Limb (tissue), 2 donors: Measurements from ENCODE around the gene DNM3.
A peak's percentile ranks its signal among the peaks of the same experiment; 100 is the strongest.

Experiments used
- DNase-seq, 2 donors: peaks; one replicate each; pipeline ENCODE4 v3.0.0-alpha.2; 2016; ENCODE audit errors: extremely low spot score in 2 of 2

The DNM3 gene

DNA sequence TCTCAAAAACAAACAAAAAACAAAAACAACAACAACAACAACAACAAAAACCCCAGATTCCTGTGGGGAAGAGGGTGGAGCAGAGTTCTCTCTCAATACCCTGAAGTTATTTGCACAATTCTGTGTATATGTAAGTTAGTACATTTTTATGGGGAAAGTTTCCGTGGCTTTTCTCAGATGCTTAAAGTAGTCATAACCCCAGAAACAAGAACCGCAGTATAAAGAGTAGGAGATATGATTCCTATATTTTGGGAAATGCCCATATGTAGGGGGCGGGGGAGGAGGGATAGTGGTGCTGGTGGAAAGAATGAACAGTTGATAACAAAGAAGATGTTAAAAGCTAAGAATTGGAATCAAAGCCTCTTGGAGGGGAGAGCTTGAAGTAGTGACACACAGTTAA, 131.5 kb downstream of the DNM3 start:
- no peak for DNase-seq

DNA sequence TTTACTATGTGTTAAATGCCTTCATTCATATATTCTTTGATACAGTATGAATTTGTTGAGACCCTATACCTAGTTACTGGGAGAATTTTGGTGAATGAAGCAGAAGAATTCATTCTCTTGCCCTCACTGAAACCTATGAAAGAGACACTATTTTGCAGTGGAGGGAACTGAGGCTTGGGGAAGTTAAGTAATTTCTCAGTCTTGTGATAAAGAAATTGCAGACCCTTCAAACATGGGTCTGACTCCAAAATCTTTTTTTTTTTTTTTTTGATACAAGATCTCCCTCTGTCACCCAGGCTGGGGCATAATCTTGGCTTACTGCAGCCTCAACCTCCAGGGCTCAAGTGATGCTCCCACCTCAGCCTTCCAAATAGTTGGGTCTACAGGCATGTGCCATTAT, 132.1 kb downstream of the DNM3 start:
- DNase-seq = no peak

DNA sequence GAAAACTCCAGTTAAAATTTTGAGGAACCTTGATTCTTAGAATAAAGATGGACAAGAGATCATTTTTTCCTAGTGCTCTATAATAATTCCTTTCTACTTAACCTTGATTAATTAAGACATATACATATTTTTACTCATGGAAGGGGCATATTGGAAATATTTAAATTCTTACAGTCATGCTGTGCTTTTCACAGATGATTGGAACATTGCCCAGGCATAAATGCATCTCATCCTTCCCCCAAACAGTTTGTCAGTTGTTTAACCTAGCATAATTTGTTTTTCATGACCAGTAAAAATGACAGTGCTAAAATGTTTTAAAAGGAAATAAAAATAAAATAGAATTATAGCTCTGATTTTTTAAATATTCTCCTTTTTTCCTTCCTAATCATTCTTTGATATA, 140.0 kb downstream of the DNM3 start:
- no peak for DNase-seq

DNA sequence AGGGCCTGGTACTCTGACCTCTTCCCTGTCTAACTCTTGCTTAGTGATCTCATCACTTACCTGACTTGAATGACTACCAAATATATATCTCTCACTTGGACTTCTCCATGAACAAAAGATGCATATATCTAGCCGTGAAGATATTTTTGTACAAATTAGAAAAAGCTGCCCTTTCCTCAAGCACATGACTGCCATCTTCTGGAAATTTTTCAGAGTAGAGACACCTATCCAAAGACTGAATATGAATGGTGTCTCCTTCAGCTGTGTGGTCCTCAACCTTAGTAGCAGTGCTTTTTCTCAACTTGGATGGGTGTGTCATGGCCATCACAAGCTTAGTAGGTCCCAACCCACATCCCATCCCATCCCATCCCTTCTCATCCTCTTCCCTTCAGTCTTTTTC, 142.3 kb downstream of the DNM3 start:
- DNase-seq = no peak

DNA sequence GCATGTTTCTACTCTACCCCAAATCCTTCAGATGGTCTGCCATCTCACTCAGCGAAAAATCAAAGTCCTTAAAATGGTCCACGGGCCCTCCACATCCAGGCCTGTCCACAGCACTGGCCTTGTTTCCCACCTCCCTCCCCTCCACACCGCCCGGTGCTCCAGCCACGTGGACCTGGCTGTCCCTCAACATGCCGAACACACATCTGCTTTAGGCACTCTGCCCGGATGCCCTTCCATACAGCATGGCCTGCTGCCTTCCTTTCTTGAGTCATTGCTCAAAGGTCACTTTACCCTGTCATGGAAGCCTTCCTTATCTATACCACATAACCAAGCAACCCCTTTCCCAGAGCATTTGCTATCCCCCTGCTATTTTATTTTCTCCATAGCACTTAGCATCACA, 143.0 kb downstream of the DNM3 start:
- DNase-seq = no peak

DNA sequence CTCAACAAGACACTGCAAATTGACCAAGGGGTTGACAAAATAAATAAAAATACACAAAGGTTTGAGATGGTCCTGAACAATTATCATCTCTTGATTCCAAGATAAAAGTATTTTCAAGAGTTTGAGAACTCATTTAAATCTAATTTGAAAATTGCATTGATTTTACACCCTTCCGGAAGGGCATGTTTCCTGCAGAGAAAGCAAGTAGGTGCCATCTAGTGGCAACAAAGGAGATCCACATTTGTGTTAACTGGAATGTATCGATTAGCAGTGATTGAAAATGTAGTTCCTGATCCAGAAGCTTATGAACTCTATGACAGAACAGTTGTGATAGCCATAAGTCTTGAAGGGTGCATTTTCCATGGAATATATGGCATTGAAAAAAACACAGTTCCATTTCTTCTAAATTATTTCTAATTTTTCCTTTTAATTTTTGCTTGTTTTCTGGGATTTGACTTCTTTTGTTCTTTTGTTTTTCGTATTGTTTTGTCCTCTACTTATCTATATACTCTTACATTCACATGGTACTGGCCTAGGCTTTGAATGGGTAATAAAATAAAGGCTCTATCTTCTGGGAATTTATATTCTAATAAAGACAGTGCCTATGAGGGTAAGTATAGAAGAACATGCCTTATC, 143.7 kb downstream of the DNM3 start:
- DNase-seq = peak in 1 of 2 donors; percentile 72

DNA sequence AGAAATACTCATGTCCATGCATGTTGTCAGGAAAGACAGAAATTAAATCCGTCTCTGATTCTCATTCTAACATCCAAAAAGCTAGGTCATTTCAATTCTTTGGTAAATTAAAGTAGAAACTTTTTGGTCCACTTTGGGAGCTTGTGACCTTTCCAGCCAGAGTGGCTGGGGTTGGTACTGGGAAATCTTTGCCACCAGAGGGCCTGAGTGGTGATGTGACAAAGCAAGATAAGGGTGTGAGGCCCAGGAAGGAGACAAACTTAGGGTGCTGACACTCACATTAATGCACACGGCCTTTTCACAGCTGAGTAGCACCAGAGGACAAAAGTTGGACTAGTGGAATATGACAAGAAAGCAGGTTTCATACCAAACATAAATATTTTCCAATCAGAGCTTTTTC, 144.3 kb downstream of the DNM3 start:
- no peak for DNase-seq

DNA sequence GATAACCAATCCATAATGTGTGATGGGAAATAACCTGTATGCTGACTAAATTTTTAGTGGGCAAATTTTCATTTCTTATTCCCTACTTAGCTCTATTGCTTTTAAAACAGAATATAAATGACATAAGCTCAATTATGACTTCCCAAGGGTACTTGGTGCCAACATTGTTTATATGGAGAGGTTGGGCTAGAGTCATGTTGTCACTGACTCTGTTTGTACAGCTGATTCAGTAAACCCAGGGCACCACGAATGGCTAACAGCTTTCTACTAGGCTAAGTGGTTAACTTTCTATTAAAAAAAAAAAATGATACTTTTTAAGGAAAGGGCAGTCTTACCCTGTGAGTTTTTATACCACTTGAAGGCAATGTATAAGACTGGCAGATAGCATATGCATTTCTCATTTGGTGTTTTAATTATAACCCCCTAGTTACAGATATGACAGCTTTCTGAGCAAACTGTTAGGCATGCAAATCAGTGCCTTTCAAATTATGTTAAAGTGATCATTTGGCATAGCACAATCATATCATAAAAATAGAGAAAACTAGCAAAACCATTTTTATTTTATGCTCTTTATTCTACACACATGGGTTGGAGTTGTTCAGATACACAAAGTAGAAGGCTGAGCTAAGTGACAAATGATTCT, 147.1 kb downstream of the DNM3 start:
- no peak for DNase-seq

DNA sequence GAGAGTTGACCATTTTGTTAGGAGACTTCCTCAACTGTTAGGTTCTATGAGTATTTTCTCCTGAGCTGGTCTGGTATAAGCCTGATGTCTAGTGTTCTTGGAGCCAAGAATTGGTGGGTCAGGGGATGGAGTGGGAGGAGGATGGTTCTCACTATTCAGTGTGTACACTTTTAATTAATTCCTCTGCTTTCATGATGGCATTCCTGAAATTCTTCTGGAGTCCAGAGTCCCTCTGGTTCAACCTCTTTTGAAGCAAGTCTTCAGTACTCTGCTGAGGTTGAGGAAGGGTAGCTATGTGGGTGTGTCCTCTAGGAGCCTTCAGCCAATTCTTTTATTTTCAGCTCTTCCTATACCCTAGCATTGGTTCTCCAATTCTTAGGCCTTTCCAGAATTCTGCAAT, 149.1 kb downstream of the DNM3 start:
- DNase-seq = no peak

DNA sequence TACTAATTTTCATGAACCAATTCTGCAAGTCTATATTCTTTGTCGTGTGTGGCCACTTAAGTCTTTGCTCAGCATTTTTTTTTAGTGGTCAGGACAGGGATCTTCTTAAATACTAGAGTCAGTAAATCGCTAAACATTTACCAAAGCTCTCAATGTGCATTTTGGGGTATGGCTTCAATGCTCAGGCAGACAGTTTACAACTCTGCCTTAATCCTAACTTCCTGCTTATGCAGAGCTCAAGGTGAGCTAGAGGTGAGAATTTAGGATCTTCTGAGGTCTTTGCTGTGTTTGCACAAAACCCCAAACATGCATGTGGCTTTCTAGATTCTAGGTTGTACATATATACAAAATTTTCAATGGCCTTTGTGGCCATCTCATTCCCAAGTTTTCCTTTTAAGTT, 153.0 kb downstream of the DNM3 start:
- no peak for DNase-seq

DNA sequence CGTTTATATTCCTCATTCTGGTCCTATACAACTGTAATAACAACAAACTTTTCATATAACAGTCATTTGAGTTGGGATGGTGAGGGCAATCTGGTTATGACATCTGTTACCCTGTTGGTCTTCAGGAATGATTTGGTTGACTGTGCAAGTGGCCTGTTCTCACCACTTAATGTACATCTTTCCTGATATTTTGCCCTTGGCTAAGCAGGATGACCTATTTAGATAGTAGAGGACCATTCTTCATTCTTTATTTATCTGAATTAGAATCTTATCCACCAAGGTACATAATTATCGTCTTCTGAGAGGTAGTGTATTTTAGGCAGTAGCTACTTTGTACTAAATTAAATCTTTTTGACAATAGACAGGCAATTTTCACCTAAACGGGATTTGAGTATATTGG, 154.3 kb downstream of the DNM3 start:
- DNase-seq = no peak

DNA sequence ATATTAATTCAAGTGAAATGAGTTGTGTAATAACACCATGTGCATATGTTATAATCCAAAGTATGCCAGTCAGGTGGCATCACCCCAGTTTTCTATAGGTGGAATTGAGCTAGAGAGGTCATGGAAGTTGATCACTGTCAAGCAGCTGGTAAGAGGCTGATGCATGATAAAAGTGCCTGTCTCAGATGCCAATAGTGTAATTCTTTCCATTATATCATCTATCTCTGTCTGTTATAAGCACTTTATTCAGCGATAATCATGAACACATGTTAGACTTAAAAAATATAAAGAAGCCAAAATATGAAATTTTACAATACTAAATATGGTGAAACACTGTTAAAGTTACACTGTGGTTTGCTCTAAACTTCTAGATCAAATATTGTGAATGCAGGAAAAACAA, 156.6 kb downstream of the DNM3 start:
- no peak for DNase-seq

DNA sequence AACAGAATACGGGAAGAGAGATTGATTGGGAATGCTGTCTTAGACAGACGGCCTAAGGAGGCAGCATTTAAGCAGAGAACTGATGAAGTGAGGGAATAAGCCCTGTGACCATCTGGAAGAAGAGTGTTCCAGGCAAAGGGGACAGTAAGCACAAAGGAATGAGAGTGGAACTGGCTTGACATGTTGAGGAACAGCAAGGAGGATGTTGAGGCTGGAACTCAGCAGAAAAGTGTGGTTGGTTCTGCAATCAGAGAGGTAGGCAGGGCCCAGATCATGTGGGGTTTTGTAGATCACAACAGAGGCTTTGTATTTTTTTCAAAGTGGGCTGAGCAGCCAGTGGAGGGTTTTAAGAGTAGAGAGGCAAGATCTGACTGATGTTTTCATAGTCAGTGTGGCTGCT, 157.4 kb downstream of the DNM3 start:
- no peak for DNase-seq

DNA sequence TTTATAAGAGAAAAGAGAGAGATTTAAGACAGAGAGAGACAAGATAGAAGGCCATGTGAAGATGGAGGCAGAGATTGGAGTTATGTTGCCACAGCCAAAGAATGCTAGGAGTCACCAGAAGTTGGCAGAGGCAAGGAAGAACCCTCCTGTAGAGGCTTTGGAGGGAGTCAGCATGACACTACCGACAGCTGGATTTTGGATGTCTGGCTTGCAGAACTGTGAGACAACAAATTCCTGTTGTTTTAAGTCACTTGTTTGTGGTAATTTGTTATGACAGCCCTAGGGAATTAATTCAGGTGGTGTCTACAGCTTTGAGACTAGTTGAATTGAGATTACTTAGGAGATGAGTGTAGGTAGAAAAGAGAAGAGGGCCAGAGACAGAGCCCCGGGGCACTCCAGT, 158.5 kb downstream of the DNM3 start:
- no peak for DNase-seq

DNA sequence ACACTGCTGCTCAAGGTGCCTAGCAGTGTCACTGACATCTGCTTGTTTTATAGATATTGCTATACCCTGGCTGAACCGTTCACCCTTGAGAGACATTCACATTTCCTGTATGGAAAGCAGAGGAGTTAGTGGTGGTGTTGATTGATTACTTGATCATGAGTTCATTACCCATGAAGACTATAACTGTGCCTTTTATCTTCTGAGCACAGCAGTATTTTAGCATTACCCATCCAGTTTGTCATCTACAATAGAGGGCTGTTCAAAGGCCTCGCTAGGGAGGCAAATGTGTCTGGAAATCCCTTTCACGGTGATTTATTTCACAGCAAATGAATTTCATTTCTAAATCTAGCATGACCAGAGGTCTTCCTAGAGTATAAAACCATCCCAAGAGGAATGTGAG, 160.0 kb downstream of the DNM3 start:
- no peak for DNase-seq

DNA sequence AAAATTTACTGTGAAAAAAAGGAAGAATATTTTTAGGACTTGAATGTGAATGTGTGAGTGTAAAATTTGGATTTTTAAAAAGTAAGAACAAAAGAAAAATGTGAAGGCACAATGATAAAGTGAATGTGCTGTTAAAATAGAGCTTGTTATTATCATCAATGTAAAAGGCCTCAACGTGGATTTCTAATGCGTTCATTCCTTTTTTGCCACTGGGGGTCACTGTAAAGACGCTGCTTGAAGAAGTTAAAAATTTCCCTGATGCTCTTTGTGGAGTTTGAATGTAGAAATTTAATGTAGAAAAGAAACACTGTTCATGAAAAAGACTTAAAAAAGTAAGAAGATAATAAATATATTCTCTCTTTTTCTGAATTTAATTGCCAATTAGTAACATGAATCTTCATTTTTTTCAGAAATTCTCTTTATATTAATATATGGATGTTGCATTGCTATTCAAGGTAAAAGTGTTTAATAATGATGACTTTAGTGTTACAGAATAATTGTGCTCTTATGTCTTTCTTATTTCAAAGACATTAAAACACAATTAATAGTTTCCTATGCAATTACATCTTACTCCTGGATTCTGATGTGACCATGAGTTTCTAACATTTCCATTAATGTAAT, 161.5 kb downstream of the DNM3 start:
- peak; percentile 50 to 84 for DNase-seq

DNA sequence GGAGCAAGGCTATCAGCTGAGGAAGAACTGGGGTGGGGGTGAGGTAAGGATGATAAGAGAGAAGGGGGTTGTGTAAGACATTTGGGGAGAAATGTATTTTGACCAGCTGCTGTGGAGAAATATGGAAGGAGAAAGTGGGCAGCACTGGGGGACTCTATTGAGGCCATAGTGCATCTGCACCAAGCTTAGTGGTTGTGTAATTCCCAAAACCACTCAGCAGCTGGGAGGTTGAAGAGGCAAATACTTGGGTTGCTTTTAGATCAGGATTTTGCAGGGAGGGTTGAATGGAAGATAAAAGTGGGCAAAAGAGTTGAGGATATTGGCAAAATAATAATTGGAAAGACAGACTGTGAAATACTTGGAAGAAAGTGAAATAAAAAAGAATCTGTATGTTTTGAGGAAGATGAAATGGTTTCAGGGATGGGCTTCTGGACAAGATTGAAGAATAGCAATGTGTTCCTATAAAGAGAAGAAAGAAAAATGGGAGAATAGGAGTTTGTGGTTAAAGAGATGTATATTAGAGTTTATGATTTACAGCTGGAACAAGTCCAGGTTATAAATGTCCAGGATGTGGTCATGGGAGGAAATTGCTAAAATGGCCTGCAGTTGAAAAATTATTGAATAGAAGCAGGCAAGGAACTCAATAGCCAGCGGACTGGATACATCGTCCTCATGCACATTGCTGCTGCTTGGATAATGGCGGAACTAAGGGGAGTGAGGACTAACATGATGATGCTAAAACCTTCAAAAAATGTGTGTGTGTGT, 162.7 kb downstream of the DNM3 start:
- no peak for DNase-seq

DNA sequence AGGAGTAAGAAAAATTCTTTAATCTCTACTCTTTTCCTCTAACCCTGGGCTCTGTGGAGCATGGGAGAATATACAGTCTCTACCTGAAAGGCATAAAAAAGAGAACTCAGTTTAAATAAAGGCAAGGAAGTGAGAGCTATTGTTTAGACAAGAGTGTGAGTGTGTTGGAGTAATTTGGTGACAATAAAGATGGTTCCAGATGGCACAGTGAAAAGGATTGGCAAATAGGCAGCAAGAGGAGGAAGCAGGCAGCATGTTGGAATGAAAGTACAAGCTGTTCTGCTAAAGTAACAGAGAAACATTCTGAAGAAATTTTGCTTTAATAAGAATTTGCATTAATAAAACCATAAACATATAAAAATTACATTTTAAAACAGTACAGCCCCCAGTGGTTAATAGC, 163.4 kb downstream of the DNM3 start:
- DNase-seq = no peak

DNA sequence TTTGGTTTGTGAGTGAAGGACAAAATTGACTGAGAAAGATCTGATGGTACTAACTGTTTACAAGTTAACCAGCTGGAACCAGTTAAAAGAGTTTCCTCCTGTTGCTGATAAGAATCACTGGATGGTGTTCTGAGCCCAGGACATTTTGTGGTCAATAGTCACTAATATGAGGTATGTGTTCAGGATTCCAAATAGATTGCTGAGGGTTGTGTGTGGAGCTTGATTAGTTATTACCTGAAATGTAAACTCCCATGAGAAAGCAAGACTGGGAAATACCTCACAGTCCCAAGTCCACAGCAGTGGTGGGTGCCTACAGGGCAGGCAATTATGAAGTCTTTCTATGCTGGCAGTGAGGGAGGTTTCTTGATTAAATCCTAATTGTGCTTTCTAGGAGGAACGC, 164.6 kb downstream of the DNM3 start:
- DNase-seq = no peak

DNA sequence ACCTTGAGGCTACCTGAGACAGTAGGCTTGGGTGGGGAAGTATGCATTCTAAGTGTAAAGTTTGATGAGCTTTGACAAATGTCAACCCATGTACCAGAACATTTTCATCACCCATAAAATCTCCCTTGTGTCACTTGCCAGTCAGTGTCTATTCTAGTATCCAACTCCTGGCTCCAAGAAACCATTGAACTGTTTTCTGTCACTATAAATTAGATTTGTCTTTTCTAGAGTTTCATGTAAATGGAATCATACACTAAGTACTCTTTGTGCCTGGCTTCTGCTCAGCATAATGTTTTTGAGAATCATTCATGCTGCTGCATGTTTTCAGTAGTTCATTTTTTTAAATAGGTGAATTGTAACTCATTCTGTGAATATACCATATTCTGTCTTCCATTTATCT, 165.4 kb downstream of the DNM3 start:
- DNase-seq = no peak

DNA sequence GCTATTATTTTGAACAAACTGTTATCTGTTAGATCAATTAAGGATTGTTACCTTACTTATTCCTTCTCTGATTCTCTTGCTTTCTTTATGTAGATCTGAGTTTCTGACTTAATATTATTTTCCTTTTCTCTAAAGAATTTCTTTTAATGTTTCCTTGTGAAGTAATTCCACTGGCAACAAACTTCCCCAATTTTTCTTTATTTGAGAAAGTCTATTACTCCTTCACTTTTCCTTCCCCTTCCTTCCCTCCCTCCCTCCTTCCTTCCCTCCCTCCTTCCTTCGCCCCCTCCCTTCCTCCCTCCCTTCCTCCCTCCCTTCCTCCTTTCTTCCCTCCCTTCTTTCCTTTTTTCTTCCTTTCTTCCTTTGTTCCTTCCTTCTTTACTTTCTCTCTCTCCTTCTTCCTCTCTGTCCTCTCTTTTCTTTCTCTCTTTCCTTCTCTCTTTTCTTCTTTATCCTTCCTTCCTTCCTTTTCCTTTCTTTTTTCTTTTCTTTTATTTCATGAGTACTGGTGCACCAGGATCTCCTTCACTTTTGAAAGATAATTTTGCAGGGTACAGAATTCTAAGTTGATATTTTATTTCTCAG, 177.5 kb downstream of the DNM3 start:
- no peak for DNase-seq

DNA sequence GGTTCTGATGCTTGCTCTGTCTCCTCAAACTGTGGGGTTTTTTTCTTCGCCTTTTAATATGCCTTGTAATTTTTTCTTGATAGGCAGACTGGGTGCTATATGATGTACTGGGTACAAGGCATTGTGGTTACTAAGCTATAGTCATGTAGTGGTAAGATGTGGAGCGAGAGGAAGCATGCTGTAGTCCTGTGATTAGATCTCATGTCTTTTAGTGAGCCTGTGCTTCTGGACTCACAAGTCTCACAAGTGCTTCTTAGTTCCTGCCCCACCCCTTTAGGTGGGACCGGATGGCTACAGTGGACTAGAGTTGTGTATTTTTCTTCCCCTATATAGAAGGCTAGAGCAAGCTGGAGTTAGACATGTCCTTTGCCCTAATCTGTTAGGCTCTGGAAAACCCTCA, 178.7 kb downstream of the DNM3 start:
- no peak for DNase-seq
